Esophagus squamous epithelium (tissue), 4 donors: ENCODE results near the gene FOXO3.

Experiments
- CTCF ChIP-seq, 6 experiments: fragments of 450-650 bp in 4 of 6; fragments of 200-600 bp in 2 of 6; sonication (generic) in 2 of 6; IDR thresholded peaks; one replicate each; pipeline ENCODE4 v1.5.1; 2016 to 2019; ENCODE audit warnings: antibody characterized with exemption in 6 of 6, mild to moderate bottlenecking in 4 of 6, moderate library complexity in 4 of 6
- POLR2A ChIP-seq, 4 donors: fragments of 450-650 bp; IDR thresholded peaks; one replicate each; pipeline ENCODE4 v1.6.1; 2017; ENCODE audit warnings: antibody characterized with exemption in 4 of 4, mild to moderate bottlenecking in 4 of 4, moderate library complexity in 3 of 4

GRCh38 chr6:108698593-108699289 lies 138.0 kb downstream of the FOXO3 start:
- TF ChIP-seq CTCF (IDR thresholded peaks at IDR 0.05) (no peak), POLR2A (IDR thresholded peaks at IDR 0.05) (no peak)
